HL-60 (cell line): Measurements from ENCODE around the gene SRSF2.

ENCODE experiments used
- DNase-seq, 2 experiments: peaks; one replicate each; pipeline ENCODE4 v3.0.0-alpha.2; 2010 to 2020; ENCODE audit warnings: low read depth in 1 of 2, low spot score in 1 of 2
- H3K27ac ChIP-seq: fragments of 250-450 bp; sonication (Bioruptor Pico); replicated peaks from 2 replicates; pipeline ENCODE4 v1.5.1; 2020; ENCODE audit warnings: mild to moderate bottlenecking, moderate library complexity
- H3K27me3 ChIP-seq: fragments of 250-450 bp; sonication (Bioruptor Pico); 2 replicates; pipeline ENCODE4 v1.5.1; 2021; ENCODE audit warnings: mild to moderate bottlenecking, moderate library complexity; ENCODE audit not compliant: insufficient read depth, poor library complexity, severe bottlenecking
- H3K4me3 ChIP-seq: replicated peaks from 2 replicates; pipeline ENCODE4 v1.5.1; 2011; ENCODE audit warnings: mild to moderate bottlenecking, control low read depth, low read length; ENCODE audit not compliant: insufficient read depth
- CTCF ChIP-seq: IDR thresholded peaks from one replicate; pipeline ENCODE4 v1.5.1; 2011; ENCODE audit warnings: low read length, control low read depth, inconsistent platforms; ENCODE audit not compliant: insufficient read depth
- GABPA ChIP-seq: IDR thresholded peaks from 2 replicates; pipeline ENCODE4 v1.6.1; 2012; ENCODE audit warnings: low read depth
- POLR2AphosphoS5 ChIP-seq: IDR thresholded peaks from 2 replicates; pipeline ENCODE4 v1.6.1; 2012; ENCODE audit warnings: low read depth
- SPI1 ChIP-seq: IDR thresholded peaks from 2 replicates; pipeline ENCODE4 v1.6.1; 2012; ENCODE audit warnings: low read depth, mild to moderate bottlenecking, borderline replicate concordance
- TF ChIP-seq, protein P1 (sequence below): IDR thresholded peaks from 2 replicates; pipeline ENCODE4 v1.6.1; 2012; ENCODE audit warnings: low read depth; ENCODE audit not compliant: insufficient replicate concordance

The SRSF2 gene

GRCh38 chr17:76737676-76738467 is 741 bp upstream of the SRSF2 start, which contains the start of gene MFSD11:
Gene MFSD11, plus strand, starts transcription at chr17:76738119. Its CDS starts 234 bp downstream, at chr17:76738353.
- H3K27ac ChIP-seq: peak within 1 kb of the TSS; percentile 98
- peak within 1 kb of the TSS; percentile 92 for H3K4me3 ChIP-seq
- peak; percentile 91 to 94 for DNase-seq
- H3K27me3 ChIP-seq: no peaks in the 10 kb centered on the region
- TF ChIP-seq CTCF (no peak), SPI1 (no peak), POLR2AphosphoS5 (peak; percentile 26; the same call in 1 of the 2 replicates), GABPA (no peak)
- TF ChIP-seq, protein P1, sequence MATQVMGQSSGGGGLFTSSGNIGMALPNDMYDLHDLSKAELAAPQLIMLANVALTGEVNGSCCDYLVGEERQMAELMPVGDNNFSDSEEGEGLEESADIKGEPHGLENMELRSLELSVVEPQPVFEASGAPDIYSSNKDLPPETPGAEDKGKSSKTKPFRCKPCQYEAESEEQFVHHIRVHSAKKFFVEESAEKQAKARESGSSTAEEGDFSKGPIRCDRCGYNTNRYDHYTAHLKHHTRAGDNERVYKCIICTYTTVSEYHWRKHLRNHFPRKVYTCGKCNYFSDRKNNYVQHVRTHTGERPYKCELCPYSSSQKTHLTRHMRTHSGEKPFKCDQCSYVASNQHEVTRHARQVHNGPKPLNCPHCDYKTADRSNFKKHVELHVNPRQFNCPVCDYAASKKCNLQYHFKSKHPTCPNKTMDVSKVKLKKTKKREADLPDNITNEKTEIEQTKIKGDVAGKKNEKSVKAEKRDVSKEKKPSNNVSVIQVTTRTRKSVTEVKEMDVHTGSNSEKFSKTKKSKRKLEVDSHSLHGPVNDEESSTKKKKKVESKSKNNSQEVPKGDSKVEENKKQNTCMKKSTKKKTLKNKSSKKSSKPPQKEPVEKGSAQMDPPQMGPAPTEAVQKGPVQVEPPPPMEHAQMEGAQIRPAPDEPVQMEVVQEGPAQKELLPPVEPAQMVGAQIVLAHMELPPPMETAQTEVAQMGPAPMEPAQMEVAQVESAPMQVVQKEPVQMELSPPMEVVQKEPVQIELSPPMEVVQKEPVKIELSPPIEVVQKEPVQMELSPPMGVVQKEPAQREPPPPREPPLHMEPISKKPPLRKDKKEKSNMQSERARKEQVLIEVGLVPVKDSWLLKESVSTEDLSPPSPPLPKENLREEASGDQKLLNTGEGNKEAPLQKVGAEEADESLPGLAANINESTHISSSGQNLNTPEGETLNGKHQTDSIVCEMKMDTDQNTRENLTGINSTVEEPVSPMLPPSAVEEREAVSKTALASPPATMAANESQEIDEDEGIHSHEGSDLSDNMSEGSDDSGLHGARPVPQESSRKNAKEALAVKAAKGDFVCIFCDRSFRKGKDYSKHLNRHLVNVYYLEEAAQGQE: peak; percentile 37

GRCh38 chr17:76736349-76737081 is 616 bp downstream of the SRSF2 start:
- peak overlapping the region; percentile 98 for H3K27ac ChIP-seq
- peak overlapping the region; percentile 89 for H3K4me3 ChIP-seq
- TF ChIP-seq GABPA (no peak), SPI1 (no peak), CTCF (no peak), POLR2AphosphoS5 (no peak; the same call in 1 of the 2 replicates)
- TF ChIP-seq, protein P1: no peak
- H3K27me3 ChIP-seq: no peaks in the 10 kb centered on the region
- DNase-seq: peak in 1 of 2 experiments; percentile 36

- Histone ChIP-seq H3K27me3 (no peaks in the 10 kb centered on the region), H3K27ac (peak overlapping the region; percentile 98), H3K4me3 (peak overlapping the region; percentile 89)
- no peak for TF ChIP-seq CTCF
- TF ChIP-seq POLR2AphosphoS5: no peak; the same call in none of the 2 replicates
- no peak for TF ChIP-seq GABPA
- TF ChIP-seq SPI1: no peak
- TF ChIP-seq, protein P1: no peak
- DNase-seq: no peak
These were observed 1.4 kb downstream of the SRSF2 start for GRCh38 chr17:76735586-76736348.
